HG02885 (cell line): ENCODE data around the gene EXOC2.
"Not testable (repeated sequence)": the region's sequence is repeated elsewhere in the genome, so short reads cannot be mapped to it uniquely, and the experiment has no call there.

Experiments
- ATAC-seq: cut with Tn5 transposase; IDR thresholded peaks from one replicate; pipeline ENCODE4 v1.9.1; 2021; ENCODE audit warnings: mild to moderate bottlenecking; ENCODE audit not compliant: unreplicated experiment, poor library complexity

Gene EXOC2

GRCh38 chr6:599576-600448 is 93.1 kb downstream of the EXOC2 start:
- ATAC-seq = no peak

- no peak for ATAC-seq
These were observed 99.1 kb downstream of the EXOC2 start for GRCh38 chr6:593907-594212.

GRCh38 chr6:593139-593906 is 99.6 kb downstream of the EXOC2 start:
- no peak for ATAC-seq

GRCh38 chr6:589090-589489 is 103.8 kb downstream of the EXOC2 start:
- no peak for ATAC-seq

- ATAC-seq = no peak
These were observed 106.4 kb downstream of the EXOC2 start for GRCh38 chr6:586553-586952.

- no peak for ATAC-seq
These were observed 109.3 kb downstream of the EXOC2 start for GRCh38 chr6:583635-584034.

- ATAC-seq = no peak
These were observed 109.8 kb downstream of the EXOC2 start for GRCh38 chr6:583116-583515.

- ATAC-seq = no peak
These were observed 110.6 kb downstream of the EXOC2 start for GRCh38 chr6:582370-582769.

- ATAC-seq = no peak
These were observed 113.6 kb downstream of the EXOC2 start for GRCh38 chr6:579339-579738.

GRCh38 chr6:572596-573265 is 120.2 kb downstream of the EXOC2 start:
- no peak for ATAC-seq

- ATAC-seq = no peak
These were observed 121.0 kb downstream of the EXOC2 start for GRCh38 chr6:571892-572291.

GRCh38 chr6:570825-571224 is 122.1 kb downstream of the EXOC2 start:
- no peak for ATAC-seq

GRCh38 chr6:568954-569523 is 123.9 kb downstream of the EXOC2 start:
- no peak for ATAC-seq

- ATAC-seq = no peak
These were observed 124.9 kb downstream of the EXOC2 start for GRCh38 chr6:568085-568484.

GRCh38 chr6:563863-564262 is 129.1 kb downstream of the EXOC2 start:
- ATAC-seq = no peak

- no peak for ATAC-seq
These were observed 130.8 kb downstream of the EXOC2 start for GRCh38 chr6:562052-562676.

- ATAC-seq = not testable (repeated sequence)
These were observed 131.6 kb downstream of the EXOC2 start for GRCh38 chr6:561335-561734.

- no peak for ATAC-seq
These were observed 134.0 kb downstream of the EXOC2 start for GRCh38 chr6:558959-559358.

- no peak for ATAC-seq
These were observed 134.8 kb downstream of the EXOC2 start for GRCh38 chr6:558089-558488.

GRCh38 chr6:551829-552350 is 141.0 kb downstream of the EXOC2 start:
- no peak for ATAC-seq
